ENCODE results near the gene OXSR1.
A peak's percentile ranks its signal among the peaks of the same experiment; 100 is the strongest.

Gene OXSR1

GRCh38 chr3:38221005-38221404, 55.7 kb downstream of the OXSR1 start:
- ChIA-PET POLR2A (no interaction called here), CTCF (interaction anchor here (1.6 kb wide), 1 partner anchor 11 kb away, joined by 7 read pairs; no protein-coding TSS in a partner anchor)

GRCh38 chr3:38222032-38222634, 56.8 kb downstream of the OXSR1 start:
- no peaks in the 10 kb centered on the region for H3K9me3 ChIP-seq (ENCODE audit: control extremely low read depth in 1 of 5, control insufficient read depth in 4 of 5, insufficient read depth in 2 of 5, low read depth in 1 of 5, low read length in 4 of 5)
- peaks cover 2 to 37% (median 21%) of the 10 kb centered on the region in 4 experiments for H3K36me3 ChIP-seq (ENCODE audit: control insufficient read depth in 4 of 4, insufficient read depth in 4 of 4, low read length in 3 of 4)
- POLR2A ChIA-PET: no interaction called here
- H3K27ac ChIP-seq (ENCODE audit: insufficient read depth in 1 of 2, low read depth in 1 of 2, low read length in 2 of 2, poor library complexity in 1 of 2, severe bottlenecking in 2 of 2): no peak overlapping the region
- H3K27me3 ChIP-seq (replicated peaks in 2 of 5; ENCODE audit: control insufficient read depth in 4 of 5, insufficient read depth in 5 of 5, low read length in 4 of 5): no peaks in the 10 kb centered on the region
- H3K4me3 ChIP-seq (ENCODE audit: control insufficient read depth in 1 of 7, extremely low read depth in 1 of 7, insufficient read depth in 4 of 7, low read depth in 2 of 7, low read length in 6 of 7): no peak overlapping the region
- H3K4me1 ChIP-seq (ENCODE audit: control extremely low read depth in 1 of 4, control insufficient read depth in 4 of 4, insufficient read depth in 4 of 4, low read length in 3 of 4): peaks cover 0 to 5% (median 1%) of the 10 kb centered on the region in 4 experiments
- DNase-seq: peak; percentile 24 to 64 (median 44)
- CTCF ChIA-PET: interaction anchor here (1.0 to 1.6 kb wide), 2 partner anchors 12 to 97 kb away, joined by 3 to 7 read pairs; no protein-coding TSS in a partner anchor
- 15% methylated on average over 2 of the region's 7 CpGs for WGBS (ENCODE audit: insufficient coverage)

More at GRCh38 chr3:38221005-38221404, 55.7 kb downstream of the OXSR1 start:
- no peak overlapping the region for H3K27ac ChIP-seq (ENCODE audit: insufficient read depth in 1 of 2, low read depth in 1 of 2, low read length in 2 of 2, poor library complexity in 1 of 2, severe bottlenecking in 2 of 2)
- DNase-seq: no peak
- H3K9me3 ChIP-seq (ENCODE audit: control extremely low read depth in 1 of 5, control insufficient read depth in 4 of 5, insufficient read depth in 2 of 5, low read depth in 1 of 5, low read length in 4 of 5): no peaks in the 10 kb centered on the region
- peaks cover 0 to 34% (median 19%) of the 10 kb centered on the region in 4 experiments for H3K36me3 ChIP-seq (ENCODE audit: control insufficient read depth in 4 of 4, insufficient read depth in 4 of 4, low read length in 3 of 4)
- WGBS (ENCODE audit: insufficient coverage): no CpG with 5 or more reads among the region's 1 CpG
- H3K4me3 ChIP-seq (ENCODE audit: control insufficient read depth in 1 of 7, extremely low read depth in 1 of 7, insufficient read depth in 4 of 7, low read depth in 2 of 7, low read length in 6 of 7): no peak overlapping the region
- no peaks in the 10 kb centered on the region for H3K27me3 ChIP-seq (replicated peaks in 2 of 5; ENCODE audit: control insufficient read depth in 4 of 5, insufficient read depth in 5 of 5, low read length in 4 of 5)
- peaks cover 0 to 7% (median 3%) of the 10 kb centered on the region in 4 experiments for H3K4me1 ChIP-seq (ENCODE audit: control extremely low read depth in 1 of 4, control insufficient read depth in 4 of 4, insufficient read depth in 4 of 4, low read length in 3 of 4)

- WGBS (ENCODE audit: insufficient coverage): no CpG with 5 or more reads among the region's 4 CpGs
Observed at GRCh38 chr3:38224357-38224756, 59.0 kb downstream of the OXSR1 start.

GRCh38 chr3:38226273-38226672, 60.9 kb downstream of the OXSR1 start:
- no peaks in the 10 kb centered on the region for H3K27me3 ChIP-seq (replicated peaks in 2 of 5; ENCODE audit: control insufficient read depth in 4 of 5, insufficient read depth in 5 of 5, low read length in 4 of 5)
- 100% methylated on average over 2 of the region's 2 CpGs for WGBS (ENCODE audit: insufficient coverage)
- ChIA-PET CTCF (no interaction called here), POLR2A (no interaction called here)
- H3K4me1 ChIP-seq (ENCODE audit: control extremely low read depth in 1 of 4, control insufficient read depth in 4 of 4, insufficient read depth in 4 of 4, low read length in 3 of 4): peaks cover 0 to 8% (median 3%) of the 10 kb centered on the region in 4 experiments
- H3K9me3 ChIP-seq (ENCODE audit: control extremely low read depth in 1 of 5, control insufficient read depth in 4 of 5, insufficient read depth in 2 of 5, low read depth in 1 of 5, low read length in 4 of 5): no peaks in the 10 kb centered on the region
- H3K27ac ChIP-seq (ENCODE audit: insufficient read depth in 1 of 2, low read depth in 1 of 2, low read length in 2 of 2, poor library complexity in 1 of 2, severe bottlenecking in 2 of 2): no peak overlapping the region
- peaks cover 11 to 46% (median 29%) of the 10 kb centered on the region in 4 experiments for H3K36me3 ChIP-seq (ENCODE audit: control insufficient read depth in 4 of 4, insufficient read depth in 4 of 4, low read length in 3 of 4)
- no peak overlapping the region for H3K4me3 ChIP-seq (ENCODE audit: control insufficient read depth in 1 of 7, extremely low read depth in 1 of 7, insufficient read depth in 4 of 7, low read depth in 2 of 7, low read length in 6 of 7)
- DNase-seq: no peak

More at GRCh38 chr3:38224357-38224756, 59.0 kb downstream of the OXSR1 start:
- DNase-seq: no peak
- Histone ChIP-seq H3K9me3 (ENCODE audit: control extremely low read depth in 1 of 5, control insufficient read depth in 4 of 5, insufficient read depth in 2 of 5, low read depth in 1 of 5, low read length in 4 of 5) (no peaks in the 10 kb centered on the region), H3K27me3 (replicated peaks in 2 of 5; ENCODE audit: control insufficient read depth in 4 of 5, insufficient read depth in 5 of 5, low read length in 4 of 5) (no peaks in the 10 kb centered on the region), H3K4me3 (ENCODE audit: control insufficient read depth in 1 of 7, extremely low read depth in 1 of 7, insufficient read depth in 4 of 7, low read depth in 2 of 7, low read length in 6 of 7) (no peak overlapping the region), H3K36me3 (ENCODE audit: control insufficient read depth in 4 of 4, insufficient read depth in 4 of 4, low read length in 3 of 4) (peaks cover 9 to 37% (median 21%) of the 10 kb centered on the region in 4 experiments), H3K4me1 (ENCODE audit: control extremely low read depth in 1 of 4, control insufficient read depth in 4 of 4, insufficient read depth in 4 of 4, low read length in 3 of 4) (peaks cover 0 to 8% (median 3%) of the 10 kb centered on the region in 4 experiments), H3K27ac (ENCODE audit: insufficient read depth in 1 of 2, low read depth in 1 of 2, low read length in 2 of 2, poor library complexity in 1 of 2, severe bottlenecking in 2 of 2) (no peak overlapping the region)
- ChIA-PET CTCF (no interaction called here), POLR2A (interaction anchor here (1.5 kb wide), 1 partner anchor 10 kb away, joined by 4 read pairs; no protein-coding TSS in a partner anchor)

- CTCF ChIA-PET: interaction anchor here (0.9 to 1.5 kb wide), 3 partner anchors 12 to 111 kb away, joined by 3 read pairs; no protein-coding TSS in a partner anchor
- WGBS (ENCODE audit: insufficient coverage): 100% methylated on average over 2 of the region's 2 CpGs
Observed at GRCh38 chr3:38227989-38228388, 62.7 kb downstream of the OXSR1 start.

GRCh38 chr3:38229036-38229435, 63.7 kb downstream of the OXSR1 start:
- Histone ChIP-seq H3K4me1 (ENCODE audit: control extremely low read depth in 1 of 4, control insufficient read depth in 4 of 4, insufficient read depth in 4 of 4, low read length in 3 of 4) (peaks cover 0 to 10% (median under 1%) of the 10 kb centered on the region in 4 experiments), H3K27ac (ENCODE audit: insufficient read depth in 1 of 2, low read depth in 1 of 2, low read length in 2 of 2, poor library complexity in 1 of 2, severe bottlenecking in 2 of 2) (no peak overlapping the region), H3K4me3 (ENCODE audit: control insufficient read depth in 1 of 7, extremely low read depth in 1 of 7, insufficient read depth in 4 of 7, low read depth in 2 of 7, low read length in 6 of 7) (no peak overlapping the region), H3K27me3 (replicated peaks in 2 of 5; ENCODE audit: control insufficient read depth in 4 of 5, insufficient read depth in 5 of 5, low read length in 4 of 5) (no peaks in the 10 kb centered on the region), H3K36me3 (ENCODE audit: control insufficient read depth in 4 of 4, insufficient read depth in 4 of 4, low read length in 3 of 4) (peaks cover 5 to 40% (median 27%) of the 10 kb centered on the region in 4 experiments), H3K9me3 (ENCODE audit: control extremely low read depth in 1 of 5, control insufficient read depth in 4 of 5, insufficient read depth in 2 of 5, low read depth in 1 of 5, low read length in 4 of 5) (no peaks in the 10 kb centered on the region)
- WGBS (ENCODE audit: insufficient coverage): 100% methylated on average over 1 of the region's 1 CpG
- ChIA-PET POLR2A (no interaction called here), CTCF (interaction anchor here (0.9 to 1.3 kb wide), 2 partner anchors 9 to 11 kb away, joined by 3 read pairs; no protein-coding TSS in a partner anchor)
- DNase-seq: peak in 1 of 3 donors; percentile 7

More at GRCh38 chr3:38227989-38228388, 62.7 kb downstream of the OXSR1 start:
- Histone ChIP-seq H3K27me3 (replicated peaks in 2 of 5; ENCODE audit: control insufficient read depth in 4 of 5, insufficient read depth in 5 of 5, low read length in 4 of 5) (no peaks in the 10 kb centered on the region), H3K9me3 (ENCODE audit: control extremely low read depth in 1 of 5, control insufficient read depth in 4 of 5, insufficient read depth in 2 of 5, low read depth in 1 of 5, low read length in 4 of 5) (no peaks in the 10 kb centered on the region), H3K27ac (ENCODE audit: insufficient read depth in 1 of 2, low read depth in 1 of 2, low read length in 2 of 2, poor library complexity in 1 of 2, severe bottlenecking in 2 of 2) (no peak overlapping the region), H3K36me3 (ENCODE audit: control insufficient read depth in 4 of 4, insufficient read depth in 4 of 4, low read length in 3 of 4) (peaks cover 8 to 46% (median 31%) of the 10 kb centered on the region in 4 experiments), H3K4me3 (ENCODE audit: control insufficient read depth in 1 of 7, extremely low read depth in 1 of 7, insufficient read depth in 4 of 7, low read depth in 2 of 7, low read length in 6 of 7) (no peak overlapping the region), H3K4me1 (ENCODE audit: control extremely low read depth in 1 of 4, control insufficient read depth in 4 of 4, insufficient read depth in 4 of 4, low read length in 3 of 4) (peaks cover 0 to 9% (median under 1%) of the 10 kb centered on the region in 4 experiments)
- POLR2A ChIA-PET: no interaction called here
- DNase-seq: no peak

- WGBS (ENCODE audit: insufficient coverage): 100% methylated on average over 2 of the region's 2 CpGs
- Histone ChIP-seq H3K27ac (ENCODE audit: insufficient read depth in 1 of 2, low read depth in 1 of 2, low read length in 2 of 2, poor library complexity in 1 of 2, severe bottlenecking in 2 of 2) (no peak overlapping the region), H3K4me3 (ENCODE audit: control insufficient read depth in 1 of 7, extremely low read depth in 1 of 7, insufficient read depth in 4 of 7, low read depth in 2 of 7, low read length in 6 of 7) (no peak overlapping the region), H3K27me3 (replicated peaks in 2 of 5; ENCODE audit: control insufficient read depth in 4 of 5, insufficient read depth in 5 of 5, low read length in 4 of 5) (no peaks in the 10 kb centered on the region), H3K36me3 (ENCODE audit: control insufficient read depth in 4 of 4, insufficient read depth in 4 of 4, low read length in 3 of 4) (peaks cover 9 to 52% (median 37%) of the 10 kb centered on the region in 4 experiments), H3K4me1 (ENCODE audit: control extremely low read depth in 1 of 4, control insufficient read depth in 4 of 4, insufficient read depth in 4 of 4, low read length in 3 of 4) (peaks cover 0 to 10% (median under 1%) of the 10 kb centered on the region in 4 experiments), H3K9me3 (ENCODE audit: control extremely low read depth in 1 of 5, control insufficient read depth in 4 of 5, insufficient read depth in 2 of 5, low read depth in 1 of 5, low read length in 4 of 5) (peaks cover 0 to 17% (median 2%) of the 10 kb centered on the region in 5 experiments)
- ChIA-PET POLR2A (no interaction called here), CTCF (interaction anchor here (1.3 kb wide), 1 partner anchor 20 kb away, joined by 4 read pairs; no protein-coding TSS in a partner anchor)
- DNase-seq: no peak
Observed at GRCh38 chr3:38232701-38233100, 67.4 kb downstream of the OXSR1 start.
